Endothelial cell (in vitro differentiated cells): ENCODE measurements around the gene ZSWIM6. TPM values are rescaled to one million over a fixed set of nuclear protein-coding genes. Genes with fewer than 3 reads are reported as not detected.

Experiments used
- DNase-seq: peaks from one replicate; pipeline ENCODE4 v3.0.0; 2021; ENCODE audit warnings: low spot score
- H3K27ac Mint-ChIP-seq: one replicate; pipeline ENCODE4 v1.8.0; 2021; ENCODE audit warnings: mixed read lengths, inconsistent platforms; ENCODE audit not compliant: unreplicated experiment
- H3K27me3 Mint-ChIP-seq: one replicate; pipeline ENCODE4 v1.8.0; 2021; ENCODE audit warnings: mild to moderate bottlenecking, moderate library complexity, mixed read lengths, inconsistent platforms; ENCODE audit not compliant: unreplicated experiment
- H3K36me3 Mint-ChIP-seq: one replicate; pipeline ENCODE4 v1.8.0; 2021; ENCODE audit warnings: mild to moderate bottlenecking, low read depth, mixed read lengths, inconsistent platforms; ENCODE audit not compliant: unreplicated experiment
- H3K4me1 Mint-ChIP-seq: one replicate; pipeline ENCODE4 v1.8.0; 2021; ENCODE audit warnings: mild to moderate bottlenecking, mixed read lengths, inconsistent platforms; ENCODE audit not compliant: unreplicated experiment
- H3K4me3 Mint-ChIP-seq: one replicate; pipeline ENCODE4 v1.8.0; 2021; ENCODE audit warnings: mild to moderate bottlenecking, mixed read lengths, inconsistent platforms; ENCODE audit not compliant: unreplicated experiment
- H3K9me3 Mint-ChIP-seq: one replicate; pipeline ENCODE4 v1.8.0; 2021; ENCODE audit warnings: mixed read lengths, inconsistent platforms; ENCODE audit not compliant: unreplicated experiment
- CTCF ChIP-seq: fragments of 200-600 bp; sonication (generic); IDR thresholded peaks from one replicate; pipeline ENCODE4 v1.5.0; 2021; ENCODE audit warnings: antibody characterized with exemption; ENCODE audit not compliant: unreplicated experiment
- total RNA-seq: library from RNA; stranded (reverse); fragmentation: NEBNext Ultra II Directional; extraction: Animal tissue kit (Norgen Biotek cat#: 25700); gene quantifications from one replicate; pipeline ENCODE4 v1.2.1, GENCODE V29; 2021; ENCODE audit not compliant: unreplicated experiment

The ZSWIM6 gene
- total RNA-seq, 1 donor from 2014 or later, result 77.0 TPM

- no peak for DNase-seq
- no peaks in the 10 kb centered on the region for H3K9me3 Mint-ChIP-seq
- H3K4me3 Mint-ChIP-seq, result no peak overlapping the region
- peaks cover 22% of the 10 kb centered on the region for H3K4me1 Mint-ChIP-seq
- peaks cover 4% of the 10 kb centered on the region for H3K27me3 Mint-ChIP-seq
- peaks cover 10% of the 10 kb centered on the region for H3K36me3 Mint-ChIP-seq
- no peak overlapping the region for H3K27ac Mint-ChIP-seq
- no peak for TF ChIP-seq CTCF
Measured at GRCh38 chr5:61587125-61587524, 255.1 kb downstream of the ZSWIM6 start.

GRCh38 chr5:61588216-61588615 is 256.2 kb downstream of the ZSWIM6 start:
- Mint-ChIP-seq H3K27ac (no peak overlapping the region), H3K9me3 (no peaks in the 10 kb centered on the region), H3K36me3 (peaks cover 10% of the 10 kb centered on the region), H3K27me3 (peaks cover 5% of the 10 kb centered on the region), H3K4me1 (peaks cover 15% of the 10 kb centered on the region), H3K4me3 (no peak overlapping the region)
- TF ChIP-seq CTCF, result no peak
- no peak for DNase-seq

GRCh38 chr5:61589946-61590345 is 257.9 kb downstream of the ZSWIM6 start:
- DNase-seq, result no peak
- TF ChIP-seq CTCF, result no peak
- Mint-ChIP-seq H3K27ac (no peak overlapping the region), H3K4me1 (peaks cover 5% of the 10 kb centered on the region), H3K27me3 (peaks cover 5% of the 10 kb centered on the region), H3K36me3 (peaks cover 10% of the 10 kb centered on the region), H3K4me3 (no peak overlapping the region), H3K9me3 (no peaks in the 10 kb centered on the region)

- no peak overlapping the region for H3K27ac Mint-ChIP-seq
- no peak overlapping the region for H3K4me3 Mint-ChIP-seq
- peaks cover 10% of the 10 kb centered on the region for H3K4me1 Mint-ChIP-seq
- no peak for TF ChIP-seq CTCF
- peaks cover 10% of the 10 kb centered on the region for H3K36me3 Mint-ChIP-seq
- H3K9me3 Mint-ChIP-seq, result no peaks in the 10 kb centered on the region
- H3K27me3 Mint-ChIP-seq, result peaks cover 7% of the 10 kb centered on the region
- no peak for DNase-seq
Measured at GRCh38 chr5:61590473-61590872, 258.4 kb downstream of the ZSWIM6 start.

- Mint-ChIP-seq H3K4me1 (peaks cover 13% of the 10 kb centered on the region), H3K27ac (no peak overlapping the region), H3K36me3 (peaks cover 10% of the 10 kb centered on the region), H3K27me3 (peaks cover 7% of the 10 kb centered on the region), H3K9me3 (no peaks in the 10 kb centered on the region), H3K4me3 (no peak overlapping the region)
- DNase-seq, result no peak
- TF ChIP-seq CTCF, result no peak
Measured at GRCh38 chr5:61591859-61592258, 259.8 kb downstream of the ZSWIM6 start.
